CD4-positive, CD25-positive, alpha-beta regulatory T cell (primary cell): Measurements from ENCODE around the gene CA12. TPM values are rescaled to one million over a fixed set of nuclear protein-coding genes. Genes with fewer than 3 reads are reported as not detected.
"Not testable (repeated sequence)": the region's sequence is repeated elsewhere in the genome, so short reads cannot be mapped to it uniquely, and the experiment has no call there.

Experiments
- ATAC-seq, 2 donors: fragments of 150-1000 bp; cut with Tn5 transposase; one replicate each; pipeline ENCODE4 v1.10.0; 2021; ENCODE audit warnings: low read depth in 2 of 2, moderate number of reproducible peaks in 2 of 2, moderate library complexity in 1 of 2
- DNase-seq, 3 donors: peaks; one replicate each; pipeline versions ENCODE4 v3.0.0 to v3.0.0-alpha.2; 2012 to 2022; ENCODE audit warnings: mixed read lengths in 1 of 3
- H3K27ac ChIP-seq: one replicate; pipeline ENCODE4 v1.7.0; 2013; ENCODE audit warnings: mild to moderate bottlenecking, low read length; ENCODE audit not compliant: insufficient read depth, poor library complexity, severe bottlenecking
- H3K27me3 ChIP-seq: one replicate; pipeline ENCODE4 v1.7.0; 2013; ENCODE audit warnings: low read length; ENCODE audit not compliant: control insufficient read depth, insufficient read depth
- H3K36me3 ChIP-seq: one replicate; pipeline ENCODE4 v1.7.0; 2013; ENCODE audit warnings: mild to moderate bottlenecking, low read length, moderate library complexity; ENCODE audit not compliant: control insufficient read depth, insufficient read depth
- H3K4me1 ChIP-seq: 2 replicates; pipeline ENCODE4 v1.7.0; 2013; ENCODE audit warnings: mild to moderate bottlenecking, low read length; ENCODE audit not compliant: insufficient read depth, control insufficient read depth, poor library complexity, severe bottlenecking
- H3K4me3 ChIP-seq: one replicate; pipeline ENCODE4 v1.7.0; 2013; ENCODE audit warnings: low read depth, mild to moderate bottlenecking, low read length, moderate library complexity
- H3K9me3 ChIP-seq, 2 experiments: 1 replicate in 1 of 2; 2 replicates in 1 of 2; pipeline ENCODE4 v1.7.0; 2013; ENCODE audit warnings: low read length in 2 of 2, mild to moderate bottlenecking in 1 of 2, moderate library complexity in 1 of 2; ENCODE audit not compliant: control insufficient read depth in 2 of 2
- H3K27ac Mint-ChIP-seq, 3 donors: one replicate each; pipeline ENCODE4 v1.8.0; 2020 to 2022; ENCODE audit warnings: mild to moderate bottlenecking in 3 of 3, mixed read lengths in 3 of 3, moderate library complexity in 2 of 3
- H3K27me3 Mint-ChIP-seq: one replicate; pipeline ENCODE4 v1.8.0; 2022; ENCODE audit warnings: mild to moderate bottlenecking, mixed read lengths
- H3K36me3 Mint-ChIP-seq: one replicate; pipeline ENCODE4 v1.8.0; 2020; ENCODE audit warnings: mixed read lengths
- H3K4me1 Mint-ChIP-seq, 4 donors: one replicate each; pipeline ENCODE4 v1.8.0; 2020 to 2022; ENCODE audit warnings: mixed read lengths in 4 of 4, mild to moderate bottlenecking in 1 of 4
- H3K4me3 Mint-ChIP-seq, 4 donors: one replicate each; pipeline ENCODE4 v1.8.0; 2020 to 2022; ENCODE audit warnings: mild to moderate bottlenecking in 4 of 4, mixed read lengths in 4 of 4, moderate library complexity in 3 of 4
- H3K9me3 Mint-ChIP-seq, 7 donors: one replicate each; pipeline ENCODE4 v1.8.0; 2020 to 2022; ENCODE audit warnings: mixed read lengths in 7 of 7, mild to moderate bottlenecking in 3 of 7, moderate library complexity in 2 of 7
- polyA plus RNA-seq, 4 donors: library from polyadenylated mRNA; unstranded; fragments of 300-500 nt; fragmentation: Illumina TruSeq; gene quantifications; one replicate each; pipeline ENCODE4 v1.2.3, GENCODE V29; 2021
- total RNA-seq: library from RNA; stranded (reverse); gene quantifications from one replicate; pipeline ENCODE4 v1.2.3, GENCODE V29; 2022

The CA12 gene
- total and polyA plus RNA-seq, 5 donors from 2014 or later = not detected

DNA sequence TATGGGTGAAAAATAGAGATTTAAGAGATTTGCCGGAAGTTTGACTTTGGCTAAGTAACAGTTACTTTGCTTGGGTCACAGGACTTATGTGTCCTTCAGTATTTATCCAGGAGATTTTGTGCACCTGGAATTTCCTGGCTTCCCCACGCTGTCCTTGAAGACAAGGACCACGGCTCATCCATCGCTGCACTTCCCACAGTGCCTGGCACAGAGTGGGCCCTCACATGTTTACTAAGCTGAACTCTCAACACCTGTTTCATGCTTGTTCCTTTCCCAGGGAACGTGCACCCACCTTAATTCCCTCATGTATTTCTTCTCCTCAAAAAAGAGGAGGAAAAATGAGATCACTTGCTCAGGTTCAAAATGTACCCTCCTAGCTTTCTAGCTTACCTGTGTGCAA lies 32.0 kb downstream of the CA12 start:
- no peak for ATAC-seq
- H3K27ac Mint-ChIP-seq = no peak overlapping the region
- Histone ChIP-seq H3K4me3 (no peak overlapping the region), H3K36me3 (no peaks in the 10 kb centered on the region), H3K27ac (no peak overlapping the region), H3K27me3 (no peaks in the 10 kb centered on the region), H3K4me1 (no peaks in the 10 kb centered on the region), H3K9me3 (no peaks in the 10 kb centered on the region)
- no peaks in the 10 kb centered on the region for H3K36me3 Mint-ChIP-seq
- no peaks in the 10 kb centered on the region for H3K27me3 Mint-ChIP-seq
- no peak for DNase-seq
- no peaks in the 10 kb centered on the region for H3K4me1 Mint-ChIP-seq
- H3K4me3 Mint-ChIP-seq = no peak overlapping the region
- H3K9me3 Mint-ChIP-seq = peaks cover 0 to 1% (median 0%) of the 10 kb centered on the region in 7 donors

DNA sequence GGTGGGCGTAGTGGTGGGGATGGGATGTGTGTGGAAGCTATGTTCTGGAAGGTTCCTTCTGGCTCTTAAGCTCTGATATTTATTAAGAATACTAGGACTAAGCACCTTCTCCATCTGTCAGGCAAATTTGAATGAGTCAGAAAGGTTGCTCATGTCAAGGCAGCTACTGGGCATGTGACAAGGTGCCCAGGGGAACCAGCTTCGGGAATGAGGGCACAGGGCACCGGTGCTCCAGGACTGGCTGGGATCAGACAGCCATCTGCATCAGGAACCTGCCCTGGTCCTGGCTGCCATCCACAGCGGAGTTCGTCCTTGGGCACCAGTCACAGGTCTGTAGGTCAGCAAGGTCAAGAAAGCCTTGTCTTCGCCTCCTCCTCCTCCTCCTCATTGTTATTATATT lies 32.5 kb downstream of the CA12 start:
- Mint-ChIP-seq H3K9me3 (peaks cover 0 to 1% (median 0%) of the 10 kb centered on the region in 7 donors), H3K36me3 (no peaks in the 10 kb centered on the region), H3K4me1 (no peaks in the 10 kb centered on the region), H3K4me3 (no peak overlapping the region), H3K27me3 (peaks cover 2% of the 10 kb centered on the region), H3K27ac (no peak overlapping the region)
- H3K27ac ChIP-seq = no peak overlapping the region
- H3K27me3 ChIP-seq = no peaks in the 10 kb centered on the region
- ATAC-seq = no peak
- H3K4me1 ChIP-seq = no peaks in the 10 kb centered on the region
- H3K36me3 ChIP-seq = no peaks in the 10 kb centered on the region
- no peak for DNase-seq
- H3K4me3 ChIP-seq = no peak overlapping the region
- H3K9me3 ChIP-seq = no peaks in the 10 kb centered on the region

DNA sequence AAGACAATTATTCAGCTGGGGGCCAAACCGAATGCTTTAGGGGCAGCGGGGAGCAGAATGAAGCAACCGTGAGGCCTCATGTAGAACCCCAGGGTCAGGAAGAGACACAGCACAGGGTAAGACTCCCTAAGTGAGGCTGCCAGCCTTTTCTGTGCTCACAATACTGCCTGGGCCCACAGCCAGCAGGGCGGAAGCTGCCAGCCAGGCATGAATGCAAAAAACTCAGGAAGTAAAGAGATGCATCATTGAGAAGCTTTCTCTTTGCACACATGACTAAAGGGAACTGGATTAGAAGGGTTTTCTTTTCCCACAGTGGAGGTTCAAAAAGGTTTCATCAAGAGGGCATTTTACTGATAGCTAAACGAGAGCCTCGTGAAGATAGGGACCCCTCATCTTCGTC lies 33.3 kb downstream of the CA12 start:
- H3K9me3 Mint-ChIP-seq = peaks cover 0 to 1% (median 0%) of the 10 kb centered on the region in 7 donors
- H3K4me1 ChIP-seq = no peaks in the 10 kb centered on the region
- no peak for ATAC-seq

DNA sequence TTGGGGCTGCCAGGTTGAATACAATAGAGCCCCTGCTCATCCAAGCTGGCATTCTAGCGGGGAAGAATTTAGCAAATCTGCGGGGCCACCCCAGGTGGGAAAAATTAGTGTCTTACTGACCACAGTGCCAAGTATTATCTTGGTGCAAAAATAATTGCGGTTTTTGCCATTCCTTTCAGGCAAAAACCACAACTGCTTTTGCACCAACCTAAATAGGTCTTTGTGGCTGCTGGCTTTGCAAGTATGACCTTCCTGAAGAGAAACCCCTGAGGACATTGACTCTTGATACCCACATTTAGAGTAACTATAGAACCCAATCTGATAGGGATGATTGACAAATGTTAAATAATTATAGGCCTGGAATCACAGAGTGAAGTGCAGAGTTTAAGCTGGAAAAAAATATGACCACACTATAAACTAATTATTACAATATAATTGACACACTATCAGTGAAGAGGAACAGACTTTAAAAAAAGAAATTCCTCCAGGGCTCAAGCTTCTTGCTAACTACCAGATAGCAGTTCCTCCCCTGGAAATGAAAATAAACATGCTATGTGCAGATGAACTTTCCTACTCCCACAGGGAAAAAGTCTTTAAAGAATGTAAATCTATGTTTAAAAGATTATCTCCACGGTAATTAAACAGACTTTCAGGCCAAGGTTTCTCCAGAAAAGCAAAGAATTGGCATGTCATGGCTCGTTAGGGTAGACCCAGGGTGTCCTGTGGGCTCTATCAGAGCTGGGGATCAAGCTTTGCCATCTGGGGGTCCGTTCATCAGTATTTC lies 34.4 kb downstream of the CA12 start:
- Histone ChIP-seq H3K36me3 (no peaks in the 10 kb centered on the region), H3K4me3 (no peak overlapping the region), H3K9me3 (no peaks in the 10 kb centered on the region), H3K4me1 (no peaks in the 10 kb centered on the region), H3K27me3 (no peaks in the 10 kb centered on the region), H3K27ac (no peak overlapping the region)
- DNase-seq (no peak), ATAC-seq (no peak)
- Mint-ChIP-seq H3K4me1 (peaks cover 0 to 2% (median 0%) of the 10 kb centered on the region in 4 donors), H3K4me3 (no peak overlapping the region), H3K36me3 (no peaks in the 10 kb centered on the region), H3K27me3 (peaks cover 5% of the 10 kb centered on the region), H3K9me3 (peaks cover 0 to 1% (median 0%) of the 10 kb centered on the region in 7 donors), H3K27ac (no peak overlapping the region)

More for the DNA sequence above, 33.3 kb downstream of the CA12 start:
- Mint-ChIP-seq H3K4me1 (no peaks in the 10 kb centered on the region), H3K27me3 (peaks cover 5% of the 10 kb centered on the region), H3K4me3 (no peak overlapping the region), H3K27ac (peak overlapping the region in 1 of 3 donors; percentile 68), H3K36me3 (no peaks in the 10 kb centered on the region)
- Histone ChIP-seq H3K4me3 (no peak overlapping the region), H3K36me3 (no peaks in the 10 kb centered on the region), H3K27me3 (no peaks in the 10 kb centered on the region), H3K27ac (no peak overlapping the region), H3K9me3 (no peaks in the 10 kb centered on the region)
- DNase-seq = no peak

DNA sequence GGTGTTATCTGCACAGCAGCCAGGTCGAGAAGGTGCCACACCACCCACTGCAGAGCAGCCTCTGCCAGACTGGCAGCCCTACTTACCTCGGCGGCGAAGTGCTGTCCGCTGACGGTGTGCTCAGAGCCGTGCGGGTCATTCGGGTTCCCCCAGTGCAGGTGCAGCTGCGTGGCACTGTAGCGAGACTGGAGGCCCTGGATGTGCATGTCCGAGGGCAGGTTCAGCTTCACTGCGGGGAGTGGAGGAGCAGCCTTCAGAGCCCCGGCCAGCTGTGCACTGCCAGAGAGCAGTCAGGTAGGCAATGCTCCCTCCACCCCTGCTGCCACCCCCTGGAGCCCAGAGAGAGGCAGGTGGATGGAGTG lies 36.3 kb downstream of the CA12 start:
- no peaks in the 10 kb centered on the region for H3K36me3 ChIP-seq
- H3K4me1 Mint-ChIP-seq = peaks cover 0 to 5% (median 0%) of the 10 kb centered on the region in 4 donors
- H3K4me3 Mint-ChIP-seq = no peak overlapping the region
- H3K4me1 ChIP-seq = no peaks in the 10 kb centered on the region
- no peak overlapping the region for H3K27ac Mint-ChIP-seq
- H3K9me3 ChIP-seq = no peaks in the 10 kb centered on the region
- H3K4me3 ChIP-seq = no peak overlapping the region
- no peaks in the 10 kb centered on the region for H3K36me3 Mint-ChIP-seq
- no peaks in the 10 kb centered on the region for H3K27me3 ChIP-seq
- DNase-seq (no peak), ATAC-seq (no peak)
- H3K27me3 Mint-ChIP-seq = peaks cover 14% of the 10 kb centered on the region
- H3K9me3 Mint-ChIP-seq = peaks cover 0 to 1% (median 0%) of the 10 kb centered on the region in 7 donors
- H3K27ac ChIP-seq = no peak overlapping the region

DNA sequence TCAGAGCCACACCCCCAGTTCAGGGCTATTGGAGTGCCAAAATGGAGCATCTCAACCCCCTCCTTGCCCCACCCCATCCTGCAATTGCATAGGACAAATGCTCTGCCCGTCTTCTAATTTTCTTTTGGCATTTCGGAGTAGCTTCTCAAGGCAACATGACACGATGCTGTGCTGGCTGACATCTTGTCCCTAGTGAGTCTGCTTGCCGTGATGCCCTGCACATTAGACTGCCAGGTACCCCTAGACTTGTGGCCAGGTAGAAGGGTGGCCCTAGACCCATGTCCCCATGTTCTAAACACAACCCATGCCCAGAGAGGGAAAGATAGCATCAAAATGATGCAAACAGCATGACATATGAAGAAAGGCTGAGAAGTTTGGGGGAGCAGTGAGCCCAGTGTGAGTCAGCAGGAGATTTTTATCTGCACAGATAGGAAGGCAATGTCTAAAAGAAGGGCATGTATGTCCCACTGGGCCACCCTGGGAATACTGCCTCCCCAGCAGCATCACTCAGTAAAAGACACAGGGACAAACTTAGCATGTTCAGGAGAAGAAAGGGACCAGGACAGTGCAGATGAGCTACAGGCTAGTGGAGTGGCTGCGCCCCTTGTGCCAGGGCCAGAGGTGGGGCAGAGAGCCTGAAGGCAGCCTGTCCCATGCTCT lies 36.8 kb downstream of the CA12 start:
- ATAC-seq (no peak), DNase-seq (no peak)
- H3K27ac Mint-ChIP-seq = no peak overlapping the region
- peaks cover 0 to 1% (median 0%) of the 10 kb centered on the region in 7 donors for H3K9me3 Mint-ChIP-seq
- H3K4me3 ChIP-seq = no peak overlapping the region
- H3K27ac ChIP-seq = no peak overlapping the region
- H3K27me3 Mint-ChIP-seq = peaks cover 14% of the 10 kb centered on the region
- H3K27me3 ChIP-seq = no peaks in the 10 kb centered on the region
- H3K36me3 ChIP-seq = no peaks in the 10 kb centered on the region
- H3K36me3 Mint-ChIP-seq = no peaks in the 10 kb centered on the region
- H3K9me3 ChIP-seq = no peaks in the 10 kb centered on the region
- H3K4me3 Mint-ChIP-seq = no peak overlapping the region
- no peaks in the 10 kb centered on the region for H3K4me1 ChIP-seq
- H3K4me1 Mint-ChIP-seq = peaks cover 0 to 5% (median 0%) of the 10 kb centered on the region in 4 donors

DNA sequence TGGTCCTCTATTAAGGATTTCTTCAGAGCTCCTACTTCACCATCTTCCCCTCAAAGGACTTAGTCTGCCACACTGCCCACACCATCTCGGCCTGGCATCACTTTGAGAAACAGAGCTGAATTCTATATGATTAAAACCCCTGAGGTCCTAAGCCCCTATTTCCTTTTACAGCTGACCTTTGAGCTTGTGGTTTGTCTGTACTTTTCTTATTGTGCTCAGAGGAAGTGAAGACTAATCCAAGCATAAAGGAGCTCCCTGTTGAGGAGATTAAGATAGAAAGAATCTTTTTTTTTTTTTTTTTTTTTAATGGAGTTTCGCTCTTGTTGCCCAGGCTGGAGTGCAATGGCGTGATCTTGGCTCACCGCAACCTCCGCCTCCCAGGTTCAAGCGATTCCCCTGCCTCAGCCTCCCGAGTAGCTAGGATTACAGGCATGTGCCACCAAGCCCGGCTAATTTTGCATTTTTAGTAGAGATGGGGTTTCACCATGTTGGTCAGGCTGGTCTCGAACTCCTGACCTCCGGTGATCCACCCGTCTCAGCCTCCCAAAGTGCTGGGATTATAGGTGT lies 38.6 kb downstream of the CA12 start:
- not testable (repeated sequence) for H3K36me3 ChIP-seq, H3K9me3 ChIP-seq, H3K4me1 Mint-ChIP-seq, H3K36me3 Mint-ChIP-seq, H3K27ac Mint-ChIP-seq, H3K27ac ChIP-seq, H3K27me3 ChIP-seq, H3K4me3 ChIP-seq, H3K4me1 ChIP-seq, ATAC-seq, H3K4me3 Mint-ChIP-seq, DNase-seq, H3K9me3 Mint-ChIP-seq
- H3K27me3 Mint-ChIP-seq = peaks cover 14% of the 10 kb centered on the region
